NCI-H2029 treated with DMSO at 0.1 percent for 48 hours (cell line): Measurements from ENCODE around the gene NTRK2.

Experiments
- DNase-seq: peaks from one replicate; lab custom pipeline; 2025; lab: John Stamatoyannopoulos, UW

Gene NTRK2

DNA sequence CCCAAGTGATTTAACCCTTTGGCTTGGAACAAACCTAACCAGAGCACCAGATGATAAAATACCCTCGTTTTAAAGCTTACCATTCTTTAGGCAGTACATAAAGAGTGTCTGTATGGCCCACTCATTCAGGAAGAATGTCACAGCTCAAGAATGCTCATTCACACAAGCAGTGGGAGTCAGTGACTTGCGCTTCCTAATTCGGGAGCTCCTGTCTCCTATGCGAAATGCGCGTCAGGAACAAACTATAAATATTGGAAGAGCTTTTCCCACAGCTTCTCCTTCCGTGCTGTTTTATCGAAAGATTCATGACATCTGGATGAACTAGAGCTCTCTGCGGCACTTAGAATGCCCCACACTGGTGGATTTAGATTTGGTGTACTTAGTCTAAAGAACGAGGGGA is 66.6 kb downstream of the NTRK2 start:
- DNase-seq, result no peak

DNA sequence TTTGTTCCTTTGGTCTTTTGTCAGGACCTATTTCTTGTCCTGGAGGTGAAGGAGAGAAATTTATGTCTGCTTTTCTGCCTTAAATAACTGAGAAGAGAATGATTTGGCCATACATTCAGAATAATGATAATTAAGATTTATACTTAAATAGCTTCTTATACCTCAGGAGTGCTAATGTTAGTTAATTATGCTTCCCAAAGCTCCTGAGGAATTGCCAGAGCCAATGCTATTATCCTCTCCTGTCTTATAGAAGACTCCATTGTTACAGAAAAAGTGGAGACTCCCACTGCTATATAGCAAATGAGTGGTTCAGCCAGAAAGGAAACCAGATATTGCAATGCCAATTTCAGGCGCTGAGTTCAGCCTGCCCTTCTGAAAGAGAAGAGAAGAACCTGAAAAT is 67.0 kb downstream of the NTRK2 start:
- no peak for DNase-seq

DNA sequence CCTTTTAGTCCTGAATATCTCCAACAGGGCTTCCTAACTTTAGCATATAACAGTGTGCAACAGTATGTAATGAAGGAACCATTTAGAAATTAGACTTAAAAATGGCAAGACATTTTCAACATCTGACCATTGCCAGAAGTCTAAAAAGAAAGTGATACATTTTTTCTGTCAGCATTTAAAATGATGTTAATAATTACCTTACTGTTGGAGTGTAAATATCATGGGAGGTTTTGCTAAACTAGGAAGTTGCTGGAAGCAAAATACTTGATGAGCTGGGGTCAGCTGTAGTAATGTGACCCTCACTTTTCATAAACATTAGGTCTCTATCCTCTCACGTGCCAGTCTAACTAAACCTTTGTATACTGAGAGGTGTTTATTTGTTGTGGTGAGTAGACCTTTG is 68.8 kb downstream of the NTRK2 start:
- no peak for DNase-seq

GRCh38 chr9:84742261-84742660 is 72.7 kb downstream of the NTRK2 start:
- no peak for DNase-seq

- no peak for DNase-seq
These were observed 74.7 kb downstream of the NTRK2 start for GRCh38 chr9:84744195-84744594.

GRCh38 chr9:84744726-84745125 is 75.2 kb downstream of the NTRK2 start:
- no peak for DNase-seq

DNA sequence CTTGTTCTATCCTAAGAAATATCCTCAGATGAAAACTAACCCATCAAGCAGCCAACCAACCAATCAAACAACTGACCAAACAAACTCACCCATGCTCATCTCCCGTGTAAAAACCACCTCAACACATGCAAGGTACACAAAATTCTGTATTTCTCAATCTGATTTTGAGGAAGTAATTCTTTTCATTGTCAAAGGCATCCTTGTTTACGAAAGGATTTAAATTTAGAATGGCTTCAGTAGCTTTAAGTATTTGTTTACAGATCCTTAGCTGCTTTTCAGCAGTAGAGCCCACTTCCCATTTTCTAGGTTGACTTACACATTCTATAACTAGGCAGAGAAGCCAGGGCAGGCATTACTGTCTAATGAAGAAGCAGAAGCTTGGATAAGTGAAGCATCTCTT is 78.6 kb downstream of the NTRK2 start:
- DNase-seq, result no peak

GRCh38 chr9:84750152-84750865 is 80.8 kb downstream of the NTRK2 start:
- DNase-seq, result no peak

- no peak for DNase-seq
These were observed 82.4 kb downstream of the NTRK2 start for GRCh38 chr9:84751921-84752320.

DNA sequence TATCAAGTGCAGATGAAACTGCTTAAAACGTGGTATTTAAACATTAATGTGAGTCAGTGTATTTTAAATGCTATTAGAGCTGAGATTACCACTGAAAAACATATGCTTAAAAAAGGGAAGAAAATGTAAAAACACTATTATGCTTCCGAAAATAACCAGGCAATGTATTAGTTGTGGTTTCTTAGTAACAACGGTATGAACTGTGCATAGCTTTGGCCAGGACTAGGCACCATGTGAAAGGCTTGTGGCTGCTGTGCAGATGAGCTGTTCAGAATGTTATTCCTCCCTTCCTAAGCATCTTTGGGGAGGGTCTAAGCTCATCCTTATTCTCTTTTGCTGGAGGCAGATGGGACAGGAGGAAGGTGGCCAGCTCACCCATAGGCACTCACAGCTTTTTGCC is 84.9 kb downstream of the NTRK2 start:
- DNase-seq, result no peak

GRCh38 chr9:84754881-84755280 is 85.4 kb downstream of the NTRK2 start:
- no peak for DNase-seq

DNA sequence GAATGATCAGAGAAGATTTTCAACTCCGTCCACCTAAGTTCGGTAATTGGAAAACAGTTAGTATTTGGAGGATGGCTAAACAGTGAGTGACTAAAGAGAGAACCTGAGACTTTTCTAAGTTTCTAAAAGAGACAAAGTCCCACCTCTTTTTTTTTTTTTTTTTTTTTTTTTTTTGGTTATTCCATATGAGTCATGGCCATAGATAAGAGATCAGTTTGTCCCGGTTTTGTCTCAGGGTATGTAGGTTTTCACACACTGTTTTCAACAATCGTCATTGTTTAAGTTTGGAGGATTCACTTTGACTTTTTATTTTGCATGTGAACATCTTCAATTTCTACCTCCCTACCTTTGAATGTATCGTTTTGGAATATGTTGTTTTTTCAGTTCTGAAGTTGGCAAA is 85.9 kb downstream of the NTRK2 start:
- no peak for DNase-seq

GRCh38 chr9:84756171-84756570 is 86.6 kb downstream of the NTRK2 start:
- no peak for DNase-seq

- DNase-seq, result no peak
These were observed 87.2 kb downstream of the NTRK2 start for GRCh38 chr9:84756731-84757130.

GRCh38 chr9:84758817-84759216 is 89.3 kb downstream of the NTRK2 start:
- no peak for DNase-seq

DNA sequence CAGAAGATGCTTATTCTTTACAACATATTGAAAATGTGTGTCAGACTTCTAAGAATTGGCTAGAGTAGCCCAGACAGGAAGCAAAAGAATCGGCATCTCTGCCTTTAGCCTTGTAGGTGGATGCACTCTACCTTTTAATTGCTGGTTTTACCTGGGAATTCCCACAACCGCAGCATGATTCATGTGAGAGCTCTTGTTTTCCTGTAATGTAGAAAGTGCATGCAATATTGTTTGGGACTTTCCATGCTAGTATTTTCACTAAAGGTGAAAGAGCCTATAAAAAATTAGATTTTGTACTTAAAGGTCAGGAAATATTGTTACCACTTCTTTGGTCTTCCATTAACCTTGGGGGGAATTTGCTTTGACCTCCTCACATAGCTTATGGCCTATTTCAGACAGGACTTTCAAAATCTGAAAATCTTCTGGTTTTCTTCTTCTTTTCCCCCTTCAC is 89.8 kb downstream of the NTRK2 start:
- DNase-seq, result no peak

DNA sequence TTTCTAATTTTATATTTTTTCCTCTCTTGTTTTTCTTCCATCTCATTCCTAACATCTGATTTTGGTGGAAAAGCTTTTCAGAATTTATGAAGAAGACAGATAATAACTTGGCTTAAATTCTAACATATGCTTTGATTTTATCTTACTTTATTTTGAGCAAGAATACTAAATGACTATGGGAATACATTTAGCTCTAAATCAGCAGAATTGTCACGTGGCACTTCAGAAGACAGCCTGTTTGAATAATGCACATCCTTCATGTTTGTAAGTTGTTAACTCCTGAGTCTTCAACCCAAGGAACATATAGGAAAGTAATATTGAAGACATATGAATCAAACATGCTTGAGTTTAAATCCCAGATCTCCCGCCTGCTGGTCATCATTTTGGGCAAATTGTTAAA is 90.3 kb downstream of the NTRK2 start:
- no peak for DNase-seq

- no peak for DNase-seq
These were observed 91.7 kb downstream of the NTRK2 start for GRCh38 chr9:84761137-84761808.

- DNase-seq, result no peak
These were observed 103.0 kb downstream of the NTRK2 start for GRCh38 chr9:84772511-84772910.

GRCh38 chr9:84773022-84773421 is 103.5 kb downstream of the NTRK2 start:
- no peak for DNase-seq

DNA sequence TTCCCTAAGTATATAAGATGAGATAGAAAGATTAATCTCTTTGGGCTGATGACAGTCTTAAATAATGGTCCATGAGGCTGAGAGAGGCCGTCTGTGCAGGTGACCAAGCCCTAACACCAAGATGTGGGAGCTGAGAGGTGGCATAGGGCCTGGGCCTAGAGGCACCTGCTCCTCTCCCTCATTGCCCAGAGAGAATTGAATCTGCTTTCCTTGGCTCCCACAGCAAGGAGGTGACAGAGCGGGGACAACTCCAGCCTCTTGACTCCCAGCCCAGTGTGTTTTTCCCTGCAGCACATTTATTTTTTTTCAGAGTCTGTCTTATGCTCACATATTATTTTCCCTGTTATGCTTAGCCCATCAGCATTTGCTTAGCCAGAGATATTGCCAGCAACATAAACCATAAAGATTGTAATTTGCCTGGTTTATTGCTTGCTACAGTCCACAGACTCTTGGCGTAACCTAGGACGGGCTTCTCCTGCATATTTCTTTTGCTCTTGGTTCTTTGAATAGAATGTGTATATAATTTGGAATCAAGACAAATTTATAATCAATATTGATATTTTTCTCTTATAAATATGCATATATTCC is 105.6 kb downstream of the NTRK2 start:
- DNase-seq, result no peak

GRCh38 chr9:84778570-84778969 is 109.0 kb downstream of the NTRK2 start:
- DNase-seq, result no peak

GRCh38 chr9:84779883-84780282 is 110.4 kb downstream of the NTRK2 start:
- no peak for DNase-seq
